Central memory CD4-positive, alpha-beta T cell (primary cell): ENCODE measurements around the gene NADK2.
A peak's percentile ranks its signal among the peaks of the same experiment; 100 is the strongest.
"Not testable (repeated sequence)": the region's sequence is repeated elsewhere in the genome, so short reads cannot be mapped to it uniquely, and the experiment has no call there.

Source experiments
- DNase-seq: peaks from one replicate; pipeline ENCODE4 v3.0.0; 2022
- total RNA-seq, 3 experiments: gene quantifications; one replicate each; lab custom pipeline; 2026; lab: John Stamatoyannopoulos, UW

The NADK2 gene, protein sequence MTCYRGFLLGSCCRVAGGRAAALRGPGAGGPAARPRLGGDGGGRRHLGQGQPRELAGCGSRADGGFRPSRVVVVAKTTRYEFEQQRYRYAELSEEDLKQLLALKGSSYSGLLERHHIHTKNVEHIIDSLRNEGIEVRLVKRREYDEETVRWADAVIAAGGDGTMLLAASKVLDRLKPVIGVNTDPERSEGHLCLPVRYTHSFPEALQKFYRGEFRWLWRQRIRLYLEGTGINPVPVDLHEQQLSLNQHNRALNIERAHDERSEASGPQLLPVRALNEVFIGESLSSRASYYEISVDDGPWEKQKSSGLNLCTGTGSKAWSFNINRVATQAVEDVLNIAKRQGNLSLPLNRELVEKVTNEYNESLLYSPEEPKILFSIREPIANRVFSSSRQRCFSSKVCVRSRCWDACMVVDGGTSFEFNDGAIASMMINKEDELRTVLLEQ
- total RNA-seq, result 19.9 to 31.9 (median 26.5) reads per million in 3 experiments

DNA sequence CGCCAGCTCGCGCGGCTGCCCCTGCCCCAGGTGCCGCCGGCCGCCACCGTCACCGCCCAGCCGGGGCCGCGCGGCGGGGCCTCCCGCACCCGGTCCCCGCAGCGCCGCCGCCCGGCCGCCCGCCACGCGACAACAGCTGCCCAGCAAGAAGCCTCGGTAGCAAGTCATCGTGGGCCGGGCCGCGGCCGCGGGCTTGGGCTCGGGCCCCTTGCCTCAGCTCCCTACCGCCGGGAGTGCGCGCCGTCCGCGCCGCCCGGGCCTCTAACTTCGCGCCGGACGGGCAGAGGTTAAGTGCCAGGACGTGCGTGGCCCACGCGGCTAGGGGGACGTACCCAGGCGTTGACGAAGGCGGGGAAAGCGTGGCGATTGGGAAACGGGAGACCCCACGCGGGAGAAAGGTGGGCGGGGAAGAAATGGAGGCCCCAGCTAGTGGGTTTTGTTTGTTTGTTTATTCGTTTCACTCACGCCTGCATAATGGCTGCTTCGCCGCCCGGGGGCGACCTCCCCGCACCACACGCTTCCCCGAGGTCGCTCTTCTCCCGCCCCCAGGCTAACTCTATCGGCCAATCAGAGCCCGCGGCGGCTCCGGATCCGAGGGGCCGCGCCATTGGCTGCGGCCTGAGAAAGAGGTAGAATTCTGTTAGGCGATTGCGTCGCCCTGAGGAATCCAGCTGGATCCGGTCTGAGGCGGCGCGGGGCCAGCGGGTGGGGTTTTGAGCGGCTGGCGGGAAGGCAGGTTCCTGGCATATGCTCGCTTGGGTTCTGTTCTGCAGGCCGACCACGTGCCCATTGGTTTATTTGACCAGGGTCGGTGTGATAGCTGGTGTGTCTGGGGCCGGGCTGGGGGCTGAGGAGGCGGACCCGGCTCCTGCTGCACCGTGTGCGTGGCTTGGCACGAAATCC, at the start of gene NADK2:
Gene NADK2 (minus strand): TSS at position 295 of the 903 bp plus-strand sequence. CDS start 127 bp downstream, at position 168.
- DNase-seq, result peak; percentile 96

- no peak for DNase-seq
Measured at GRCh38 chr5:36285837-36286615, 44.3 kb upstream of the NADK2 start.

GRCh38 chr5:36283775-36284174, 42.0 kb upstream of the NADK2 start:
- not testable (repeated sequence) for DNase-seq

DNA sequence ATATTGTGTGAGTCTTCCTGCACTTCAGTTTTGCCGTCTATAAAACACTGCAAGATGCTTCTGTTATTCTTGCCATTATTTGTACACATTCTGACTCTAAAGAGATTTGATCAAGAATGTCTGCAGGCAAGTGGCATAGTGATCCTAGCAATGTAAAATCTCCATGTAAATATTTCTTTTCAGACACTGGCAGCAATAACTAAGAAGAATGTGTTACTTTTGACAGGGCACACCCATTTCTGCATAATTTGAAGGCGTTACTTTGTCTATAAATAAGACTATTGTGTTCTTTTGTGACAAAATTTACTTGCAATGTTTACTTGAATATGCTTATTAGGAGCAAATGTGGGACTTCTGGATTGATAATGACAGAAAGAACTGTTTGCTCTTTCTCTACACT, 39.9 kb upstream of the NADK2 start:
- no peak for DNase-seq

- DNase-seq, result no peak
Measured at GRCh38 chr5:36279054-36279698, 37.5 kb upstream of the NADK2 start.

DNA sequence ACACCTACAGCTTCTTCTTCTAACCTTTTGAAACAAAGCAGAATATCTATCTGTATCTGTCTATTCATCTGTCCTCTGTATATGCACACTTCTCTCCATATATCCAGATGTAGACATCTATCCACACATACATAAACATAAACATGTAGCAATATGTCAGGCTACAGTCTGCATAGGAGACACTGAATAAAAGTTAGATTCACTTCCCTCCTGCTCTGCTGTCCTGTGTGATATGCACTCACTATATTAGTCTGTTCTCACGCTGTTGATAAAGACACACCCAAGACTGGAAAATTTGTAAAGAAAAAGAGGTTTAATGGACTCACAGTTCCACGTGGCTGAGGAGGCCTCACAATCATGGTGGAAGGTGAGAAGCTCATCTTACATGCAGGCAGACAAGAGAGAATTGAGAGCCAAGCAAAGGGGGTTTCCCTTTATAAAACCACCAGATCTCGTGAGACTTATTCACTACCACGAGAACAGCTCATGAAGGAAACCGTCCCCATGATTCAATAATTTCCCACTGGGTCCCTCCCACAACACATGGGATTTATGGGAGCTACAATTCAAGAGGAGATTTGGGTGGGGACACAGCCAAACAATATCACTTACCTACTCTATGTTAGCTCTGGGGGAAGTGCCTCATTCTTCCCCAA, 35.9 kb upstream of the NADK2 start:
- DNase-seq, result no peak

DNA sequence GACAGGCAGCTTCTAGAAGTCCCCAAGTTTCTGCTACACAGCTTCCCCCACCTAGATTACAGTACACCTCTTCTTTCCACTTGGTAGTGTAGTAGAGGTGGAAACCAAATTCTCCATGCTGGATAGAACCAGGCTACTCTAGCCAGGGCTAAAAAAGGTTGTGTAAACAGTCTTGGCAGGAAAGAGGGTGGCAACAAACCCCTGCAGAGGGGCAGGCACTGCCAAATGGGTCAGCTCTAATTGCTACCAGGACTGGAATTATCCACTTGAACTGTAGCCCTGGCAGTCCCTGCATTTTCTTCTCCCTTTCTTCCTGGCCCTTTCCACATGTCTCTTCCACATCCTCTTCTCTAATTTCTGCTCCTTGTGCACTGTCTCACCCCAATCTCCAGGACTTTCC, 35.1 kb upstream of the NADK2 start:
- DNase-seq, result no peak

DNA sequence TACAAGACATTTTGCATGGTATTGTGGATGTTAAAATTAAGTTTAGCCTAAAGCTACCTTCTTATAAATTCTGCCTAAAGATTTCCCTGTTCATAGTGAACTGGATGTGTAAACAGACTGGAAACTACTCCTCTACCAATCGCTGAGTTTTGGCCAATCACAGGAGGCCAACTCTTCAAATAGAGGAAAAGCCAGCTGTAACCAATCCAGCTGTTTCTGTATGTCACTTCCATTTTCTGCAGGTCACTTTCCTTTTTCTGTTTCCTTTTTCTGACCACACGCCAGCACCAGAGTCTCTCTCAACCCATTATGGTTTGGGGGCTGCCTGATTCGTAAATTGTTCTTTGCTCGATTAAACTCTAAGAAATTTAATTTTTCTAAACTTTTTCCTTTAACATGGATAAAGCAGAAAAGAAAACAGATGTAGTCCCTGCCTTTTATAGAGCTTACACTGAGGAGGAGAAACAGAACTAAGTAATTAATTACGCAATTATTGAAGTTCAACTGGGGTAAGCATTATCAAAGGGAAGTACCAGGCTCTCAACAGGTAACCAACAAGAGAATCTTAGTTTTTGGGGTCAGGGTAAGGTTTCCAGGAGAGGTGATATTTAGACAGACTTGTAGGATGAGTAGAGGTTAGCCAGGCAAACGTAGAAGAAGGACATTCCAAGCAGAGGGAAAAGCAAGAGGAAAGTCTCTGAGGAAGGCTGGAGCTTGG, 32.2 kb upstream of the NADK2 start:
- DNase-seq, result no peak

- DNase-seq, result no peak
Measured at GRCh38 chr5:36272136-36272690, 30.5 kb upstream of the NADK2 start.

GRCh38 chr5:36270876-36271575, 29.3 kb upstream of the NADK2 start:
- no peak for DNase-seq

DNA sequence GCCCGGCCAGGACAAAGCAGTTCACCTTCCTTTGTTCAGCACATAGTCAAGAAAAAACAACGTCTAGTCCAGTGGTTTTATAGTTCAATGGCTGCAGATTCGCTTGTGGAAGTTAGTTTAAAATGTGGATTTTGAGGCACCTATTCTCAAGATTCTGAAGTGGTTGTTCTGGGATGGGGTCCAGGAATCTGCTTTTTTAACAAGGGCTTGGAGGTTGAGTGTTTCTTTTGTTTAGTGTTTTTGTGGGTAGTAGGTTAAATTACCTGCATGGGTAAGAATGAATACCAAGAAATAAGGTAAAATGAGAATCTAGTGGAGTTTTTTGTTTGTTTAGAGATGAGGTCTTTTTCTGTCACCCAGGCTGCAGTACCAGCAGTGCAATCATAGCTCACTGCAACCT, 28.4 kb upstream of the NADK2 start:
- no peak for DNase-seq

DNA sequence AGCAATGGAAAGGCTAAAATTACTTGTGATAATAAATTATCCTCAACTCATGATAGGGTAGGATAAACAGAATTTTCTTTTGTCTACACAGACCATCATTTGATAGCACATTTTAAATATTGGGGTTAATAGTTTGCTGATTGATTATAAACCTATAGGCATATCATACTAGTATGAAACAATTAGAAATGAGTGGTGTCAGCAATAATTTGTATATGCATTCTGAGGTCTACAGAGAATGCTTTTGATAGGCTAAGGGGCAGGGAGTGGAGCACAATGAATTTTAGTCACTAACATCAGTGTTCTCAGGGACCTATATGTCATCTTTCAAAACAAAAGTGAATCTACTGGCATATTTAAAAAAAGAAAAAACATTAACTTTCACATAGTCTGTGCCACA, 27.8 kb upstream of the NADK2 start:
- DNase-seq, result no peak

DNA sequence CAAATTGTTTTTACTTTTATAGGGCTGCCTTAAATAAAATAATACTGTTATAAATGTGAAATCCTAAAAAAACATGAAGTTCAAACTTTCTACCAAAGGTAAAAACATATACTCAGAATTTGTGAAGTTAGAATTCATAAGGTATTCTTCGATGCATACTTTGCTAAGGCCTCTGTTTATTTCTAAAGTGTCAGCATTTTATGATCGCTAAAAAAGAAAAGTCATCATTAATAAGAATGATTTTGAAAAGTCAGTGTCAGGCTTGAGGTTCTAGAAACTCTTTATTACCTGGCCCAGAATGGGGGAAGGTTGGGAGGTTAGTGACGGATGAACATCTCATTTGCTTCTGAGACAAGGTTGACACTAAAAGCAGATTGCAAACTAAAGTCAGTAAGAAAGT, 26.2 kb upstream of the NADK2 start:
- DNase-seq, result no peak

DNA sequence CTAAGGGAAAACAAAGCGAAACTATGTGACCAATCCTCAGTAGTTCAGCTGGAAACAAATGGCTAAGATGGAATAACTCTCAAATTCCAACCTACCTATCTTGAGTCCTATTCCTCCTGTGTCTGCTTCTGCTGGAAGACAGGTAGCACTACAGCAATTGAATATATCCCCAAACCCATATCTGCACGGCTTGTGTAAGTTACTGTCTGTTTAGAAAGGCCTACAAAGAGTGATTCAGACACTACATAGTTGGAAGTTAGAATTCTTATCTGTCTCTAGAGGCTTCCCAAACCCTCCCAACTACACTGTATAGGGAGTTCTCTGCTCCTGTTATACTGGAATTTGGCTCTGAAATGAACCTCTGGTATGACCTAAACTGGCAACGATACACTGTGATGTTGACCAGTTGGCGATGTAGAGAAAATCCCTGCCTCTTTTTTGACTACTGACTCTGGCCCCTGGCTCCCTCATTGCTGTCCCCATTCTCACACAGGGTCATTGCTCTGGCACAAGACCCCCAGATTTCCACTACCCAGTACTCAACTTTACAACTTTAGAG, 22.6 kb upstream of the NADK2 start:
- DNase-seq, result no peak

DNA sequence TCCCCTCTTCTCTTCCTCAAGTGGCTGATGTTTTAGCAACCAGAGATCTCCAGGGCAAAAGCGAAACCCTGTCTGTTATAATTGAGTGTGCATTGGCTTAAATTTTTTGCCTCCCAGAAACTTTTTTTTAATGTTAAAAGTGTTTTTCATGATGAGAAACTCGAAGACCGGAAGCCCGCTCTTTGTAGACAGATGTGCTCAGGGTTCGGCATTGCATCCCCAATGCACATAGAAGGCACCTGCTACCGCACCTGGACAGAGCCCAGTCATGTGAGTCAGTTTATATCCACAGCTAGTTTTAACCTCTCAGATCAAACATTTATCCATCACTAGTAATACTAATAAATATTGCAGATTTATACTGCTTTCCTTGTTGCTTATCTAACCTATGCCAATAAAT, 19.5 kb upstream of the NADK2 start:
- no peak for DNase-seq

GRCh38 chr5:36253575-36253974, 11.8 kb upstream of the NADK2 start:
- DNase-seq, result no peak

- DNase-seq, result no peak
Measured at GRCh38 chr5:36252722-36253365, 11.1 kb upstream of the NADK2 start.

GRCh38 chr5:36251218-36251617, 9.5 kb upstream of the NADK2 start:
- DNase-seq, result no peak

GRCh38 chr5:36250427-36250826, 8.7 kb upstream of the NADK2 start:
- DNase-seq, result no peak
